ENCODE results near the gene RAPGEF4.
"Not testable (repeated sequence)": the region's sequence is repeated elsewhere in the genome, so short reads cannot be mapped to it uniquely, and the experiment has no call there.

Gene RAPGEF4

GRCh38 chr2:172726172-172726735, 9.4 kb upstream of the RAPGEF4 start:
- no peak for DNase-seq

GRCh38 chr2:172730411-172730810, 5.2 kb upstream of the RAPGEF4 start:
- DNase-seq, result no peak

- no peak for DNase-seq
Observed at GRCh38 chr2:172734711-172735581, 699 bp upstream of the RAPGEF4 start.

GRCh38 chr2:172736424-172737174, 954 bp downstream of the RAPGEF4 start:
- no peak for DNase-seq

- no peak for DNase-seq
Observed at GRCh38 chr2:172739661-172740266, 4.1 kb downstream of the RAPGEF4 start.

- DNase-seq, result no peak
Observed at GRCh38 chr2:172740856-172741255, 5.2 kb downstream of the RAPGEF4 start.

GRCh38 chr2:172742931-172743540, 7.4 kb downstream of the RAPGEF4 start:
- DNase-seq, result no peak

- DNase-seq, result no peak
Observed at GRCh38 chr2:172743898-172744297, 8.3 kb downstream of the RAPGEF4 start.

GRCh38 chr2:172745636-172746035, 10.0 kb downstream of the RAPGEF4 start:
- DNase-seq, result peak; percentile 12

- not testable (repeated sequence) for DNase-seq
Observed at GRCh38 chr2:172748543-172748942, 12.9 kb downstream of the RAPGEF4 start.

- DNase-seq, result no peak
Observed at GRCh38 chr2:172749388-172749787, 13.7 kb downstream of the RAPGEF4 start.

- DNase-seq, result no peak
Observed at GRCh38 chr2:172751564-172751963, 15.9 kb downstream of the RAPGEF4 start.

- no peak for DNase-seq
Observed at GRCh38 chr2:172753610-172754009, 18.0 kb downstream of the RAPGEF4 start.

- DNase-seq, result no peak
Observed at GRCh38 chr2:172759441-172759840, 23.8 kb downstream of the RAPGEF4 start.

GRCh38 chr2:172761306-172761705, 25.7 kb downstream of the RAPGEF4 start:
- DNase-seq, result no peak

- DNase-seq, result no peak
Observed at GRCh38 chr2:172762574-172762973, 26.9 kb downstream of the RAPGEF4 start.

GRCh38 chr2:172763079-172763478, 27.4 kb downstream of the RAPGEF4 start:
- no peak for DNase-seq

- DNase-seq, result no peak
Observed at GRCh38 chr2:172765662-172766061, 30.0 kb downstream of the RAPGEF4 start.

- no peak for DNase-seq
Observed at GRCh38 chr2:172768401-172768800, 32.8 kb downstream of the RAPGEF4 start.

GRCh38 chr2:172769879-172770278, 34.2 kb downstream of the RAPGEF4 start:
- DNase-seq, result no peak

- no peak for DNase-seq
Observed at GRCh38 chr2:172770887-172771286, 35.2 kb downstream of the RAPGEF4 start.

- DNase-seq, result no peak
Observed at GRCh38 chr2:172772633-172773032, 37.0 kb downstream of the RAPGEF4 start.

- no peak for DNase-seq
Observed at GRCh38 chr2:172774302-172774701, 38.7 kb downstream of the RAPGEF4 start.
